GM21529 (cell line): ENCODE data around the gene OTX2.

ENCODE experiments used
- ATAC-seq: cut with Tn5 transposase; IDR thresholded peaks from one replicate; pipeline ENCODE4 v1.9.1; 2021; ENCODE audit not compliant: unreplicated experiment

OTX2 gene

GRCh38 chr14:56797003-56797568 lies 13.2 kb downstream of the OTX2 start:
- no peak for ATAC-seq

- no peak for ATAC-seq
Observed at GRCh38 chr14:56796259-56796658, 14.0 kb downstream of the OTX2 start.

DNA sequence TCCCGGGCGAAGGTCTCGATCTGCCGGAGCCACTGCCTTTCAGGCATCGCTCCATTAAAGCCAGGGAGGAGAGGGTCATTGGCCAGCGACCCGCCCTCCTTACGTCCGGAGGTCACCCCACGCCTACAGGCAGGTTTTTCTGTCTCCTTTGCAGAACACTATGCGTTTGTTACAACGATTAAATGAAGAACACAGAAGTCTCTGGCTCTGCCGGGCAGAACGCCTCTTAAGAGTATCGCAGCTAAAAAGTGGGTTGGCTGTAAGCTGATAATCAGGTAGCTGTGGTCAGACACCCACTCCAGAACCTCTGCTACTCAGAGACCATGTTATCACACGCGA lies 15.0 kb downstream of the OTX2 start:
- ATAC-seq, result no peak

DNA sequence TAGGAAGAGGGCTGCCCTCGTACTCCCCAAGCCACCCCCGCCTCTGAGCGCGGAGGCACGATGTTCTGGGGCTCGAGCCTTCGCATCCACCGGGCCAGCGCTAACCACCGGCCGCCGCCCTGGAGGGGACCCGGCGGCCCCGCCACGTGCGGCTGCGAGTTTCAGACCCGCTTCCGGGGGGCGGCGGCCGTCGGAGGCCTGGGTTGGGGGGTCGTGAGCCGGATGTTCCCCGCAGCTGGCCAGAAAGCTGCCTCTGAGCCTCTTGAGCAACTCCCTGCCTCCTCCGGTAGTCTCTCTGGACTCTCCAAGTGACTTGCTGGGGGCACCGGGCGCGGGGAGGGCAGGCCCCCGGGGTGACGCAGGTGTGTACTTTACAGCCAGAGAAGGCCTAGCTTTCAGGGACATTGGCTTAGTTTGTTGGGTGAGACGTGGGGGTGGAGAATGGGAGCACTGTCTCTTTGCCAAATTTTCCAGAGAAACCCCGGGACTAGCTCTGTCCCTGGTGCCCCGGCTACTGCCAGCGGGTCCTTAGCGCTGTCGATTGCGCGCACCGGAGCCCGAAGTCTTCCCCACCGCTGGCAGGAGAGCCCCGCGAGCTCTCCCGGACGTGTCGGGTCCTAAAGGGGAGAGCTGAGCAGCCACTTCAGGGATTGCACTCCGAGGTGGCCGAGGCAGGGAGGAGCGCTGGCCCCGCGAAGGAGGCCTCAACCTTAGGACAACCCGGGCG lies 15.6 kb downstream of the OTX2 start:
- no peak for ATAC-seq

GRCh38 chr14:56794088-56794556 lies 16.2 kb downstream of the OTX2 start:
- ATAC-seq, result no peak

- ATAC-seq, result no peak
Observed at GRCh38 chr14:56789955-56790354, 20.3 kb downstream of the OTX2 start.

GRCh38 chr14:56787530-56787929 lies 22.7 kb downstream of the OTX2 start:
- no peak for ATAC-seq

DNA sequence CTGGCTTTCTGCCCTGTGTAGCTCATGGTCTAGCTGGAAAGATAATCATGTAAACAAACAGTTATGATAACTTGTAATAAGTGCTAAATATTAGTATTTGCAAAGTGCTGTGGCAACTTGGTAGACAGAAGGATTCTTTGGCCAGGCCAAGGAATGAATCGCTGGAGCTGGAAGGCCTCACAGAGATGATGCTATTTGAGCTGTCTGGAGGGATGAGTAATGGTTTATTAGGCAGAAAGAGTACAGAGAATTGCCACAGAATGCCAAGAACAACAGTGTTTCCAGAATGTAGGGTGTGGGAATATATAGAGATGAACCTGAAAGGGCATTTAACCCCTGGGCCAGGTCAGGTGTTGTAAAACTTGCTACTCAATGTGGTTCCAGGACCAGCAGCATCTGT lies 27.6 kb downstream of the OTX2 start:
- ATAC-seq, result no peak

GRCh38 chr14:56774503-56774902 lies 35.8 kb downstream of the OTX2 start:
- ATAC-seq, result no peak

- ATAC-seq, result no peak
Observed at GRCh38 chr14:56770512-56770911, 39.8 kb downstream of the OTX2 start.

DNA sequence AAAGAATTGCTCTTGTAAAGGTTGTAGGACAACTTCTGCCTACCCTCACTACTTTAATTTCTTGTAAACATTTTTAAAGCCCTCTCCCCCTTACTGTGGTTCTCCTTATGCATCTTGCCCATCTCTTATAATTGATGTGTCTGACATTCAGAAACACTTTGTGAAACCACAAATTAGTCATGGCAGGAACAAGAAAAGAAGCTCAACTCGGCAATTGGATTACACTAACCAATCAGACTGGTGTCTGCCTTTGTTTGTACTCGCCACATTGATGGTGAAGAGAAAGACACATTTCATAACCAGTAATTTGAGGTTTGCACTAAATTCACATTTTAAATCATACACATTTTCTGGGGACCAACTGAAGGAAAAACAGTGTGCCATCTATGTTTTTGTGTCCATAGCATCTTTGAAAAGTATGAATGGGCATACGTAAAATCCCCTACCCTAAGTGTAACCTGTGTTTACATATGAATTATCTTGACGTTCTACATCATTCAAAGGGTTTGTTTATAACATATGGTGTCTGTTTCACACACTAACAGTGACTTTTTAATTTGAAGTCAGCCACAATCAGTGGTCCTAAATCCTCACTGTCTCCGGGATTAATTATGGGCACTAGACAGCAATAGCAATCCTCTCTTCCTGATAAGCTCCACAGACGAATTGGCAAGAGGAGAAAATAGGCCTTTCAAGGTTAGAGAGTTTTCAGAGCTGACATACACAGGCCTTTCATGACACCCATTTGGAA lies 49.9 kb downstream of the OTX2 start:
- ATAC-seq, result no peak

DNA sequence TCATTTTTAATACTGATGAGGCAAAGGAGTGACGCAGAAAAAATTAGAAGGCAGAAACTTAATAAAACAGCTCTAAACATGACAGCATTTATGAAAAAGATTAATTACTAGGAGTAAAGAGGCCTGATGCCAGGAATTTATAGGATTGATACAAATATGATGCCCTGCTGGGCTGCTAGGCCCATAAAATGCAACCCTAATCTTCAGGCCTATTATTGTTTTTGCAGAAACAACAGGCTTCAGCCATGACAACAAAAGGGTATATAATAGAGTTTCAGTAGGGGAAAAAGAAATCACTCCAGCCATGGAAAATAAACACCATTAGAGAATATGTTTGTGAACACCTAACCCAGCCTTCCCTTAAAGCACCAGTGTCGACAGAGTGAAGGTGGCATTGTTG lies 50.6 kb downstream of the OTX2 start:
- no peak for ATAC-seq

DNA sequence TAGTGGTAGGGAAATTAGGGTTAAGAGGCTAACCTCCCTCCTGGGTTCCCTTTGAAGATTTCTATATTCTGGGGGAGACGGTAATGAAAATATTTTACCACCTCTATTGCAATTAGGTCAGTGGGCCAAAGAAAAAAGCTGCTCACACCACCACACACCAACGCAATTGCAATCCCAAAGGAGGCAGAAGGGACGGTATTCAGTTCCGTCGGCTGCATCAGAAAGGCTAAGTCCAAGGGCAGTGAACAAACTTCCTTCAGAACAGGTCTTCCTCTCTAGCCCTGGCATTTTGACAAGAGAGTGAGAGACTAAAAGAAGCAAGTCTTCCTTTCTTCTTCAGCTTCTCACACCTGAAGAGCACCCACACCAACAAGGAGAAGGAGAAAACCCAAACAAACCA lies 51.2 kb downstream of the OTX2 start:
- ATAC-seq, result no peak

DNA sequence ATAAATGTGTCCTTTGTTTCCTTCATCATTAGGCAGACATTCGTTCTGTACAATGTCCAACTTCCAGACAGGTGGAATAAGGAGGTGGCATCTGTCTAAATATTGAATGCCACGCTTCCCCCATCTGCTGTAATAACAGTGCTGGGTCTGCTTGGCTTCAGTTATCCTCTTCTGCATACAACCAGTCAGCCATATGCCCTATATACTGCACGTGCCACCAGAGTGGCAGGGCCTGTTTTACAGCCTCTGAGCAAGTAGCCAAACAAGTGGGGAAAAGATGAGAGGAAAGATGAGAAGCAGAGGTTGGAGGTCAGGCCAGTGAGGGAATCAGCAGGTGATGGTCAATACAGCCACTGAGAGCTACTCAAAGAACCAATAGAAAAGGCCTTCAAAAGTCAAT lies 55.4 kb downstream of the OTX2 start:
- no peak for ATAC-seq

DNA sequence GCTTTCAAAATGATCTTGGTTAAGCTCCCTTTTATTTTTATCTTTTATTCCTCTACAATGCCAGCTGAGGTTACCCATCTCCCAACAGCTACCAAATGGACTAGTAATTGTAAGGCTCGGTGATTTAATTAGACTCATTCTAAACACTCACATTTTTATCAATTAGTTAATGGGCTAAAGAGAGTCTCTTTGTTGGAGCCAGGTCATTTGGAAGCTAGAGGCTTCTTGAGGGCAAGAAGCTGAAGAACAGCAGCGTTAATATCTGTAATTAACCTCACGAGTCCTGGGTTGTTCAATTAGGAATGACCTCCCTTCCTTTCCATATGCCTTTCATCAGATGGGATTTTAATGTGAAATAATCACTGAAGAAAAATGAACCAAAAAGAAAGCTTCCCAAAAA lies 56.9 kb downstream of the OTX2 start:
- ATAC-seq, result no peak

DNA sequence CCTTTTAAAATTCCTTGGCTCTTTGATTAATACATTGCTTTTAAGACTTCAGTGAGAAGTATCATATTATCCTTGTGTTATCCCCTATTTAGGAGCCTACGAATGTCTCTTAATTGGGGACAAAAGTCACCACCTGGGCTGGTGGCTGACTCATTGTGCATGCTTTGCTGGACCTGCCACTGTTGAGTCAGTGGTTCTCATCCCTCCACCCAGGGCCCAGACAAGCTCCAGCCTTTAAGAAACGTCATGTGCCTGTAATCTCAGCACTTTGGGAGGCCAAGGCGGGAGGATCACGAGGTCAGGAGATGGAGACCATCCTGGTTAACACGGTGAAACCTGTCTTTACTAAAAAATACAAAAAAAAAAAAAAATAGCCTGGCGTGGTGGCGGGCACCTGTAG lies 57.9 kb downstream of the OTX2 start:
- no peak for ATAC-seq

GRCh38 chr14:56751471-56751870 lies 58.8 kb downstream of the OTX2 start:
- no peak for ATAC-seq
